Measurements from ENCODE around the gene PYGL.
A peak's percentile ranks its signal among the peaks of the same experiment; 100 is the strongest.
"Not testable (repeated sequence)": the region's sequence is repeated elsewhere in the genome, so short reads cannot be mapped to it uniquely, and the experiment has no call there.

The PYGL gene

DNA sequence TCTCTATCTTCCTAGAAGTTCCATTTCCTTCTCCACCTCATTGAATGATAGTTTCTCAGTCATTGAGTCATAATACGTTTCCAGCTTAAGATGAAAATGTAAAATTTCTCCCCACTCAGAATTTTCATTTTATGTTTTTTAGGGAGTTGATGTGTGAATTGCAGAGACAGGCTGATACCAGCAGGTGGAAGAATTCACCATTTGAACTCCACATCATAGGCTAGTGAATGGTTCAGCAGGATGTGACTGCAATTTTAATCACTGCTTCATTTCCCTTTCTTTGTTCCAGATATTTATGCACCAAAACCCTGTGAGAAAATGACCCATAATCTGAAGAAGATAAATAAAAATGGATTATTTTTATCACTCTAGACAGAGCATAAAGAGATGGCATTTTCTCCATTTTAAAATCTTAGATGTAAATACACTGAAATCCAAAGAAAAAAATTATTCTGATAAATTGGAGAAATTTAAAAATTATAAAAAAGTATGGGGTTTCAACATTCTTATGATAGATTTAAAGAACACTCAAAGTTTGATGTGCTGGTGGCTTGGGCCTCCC lies 10.6 kb upstream of the PYGL start:
- DNase-seq: no peak

GRCh38 chr14:50953502-50953901 lies 9.2 kb upstream of the PYGL start:
- no peak for DNase-seq

DNA sequence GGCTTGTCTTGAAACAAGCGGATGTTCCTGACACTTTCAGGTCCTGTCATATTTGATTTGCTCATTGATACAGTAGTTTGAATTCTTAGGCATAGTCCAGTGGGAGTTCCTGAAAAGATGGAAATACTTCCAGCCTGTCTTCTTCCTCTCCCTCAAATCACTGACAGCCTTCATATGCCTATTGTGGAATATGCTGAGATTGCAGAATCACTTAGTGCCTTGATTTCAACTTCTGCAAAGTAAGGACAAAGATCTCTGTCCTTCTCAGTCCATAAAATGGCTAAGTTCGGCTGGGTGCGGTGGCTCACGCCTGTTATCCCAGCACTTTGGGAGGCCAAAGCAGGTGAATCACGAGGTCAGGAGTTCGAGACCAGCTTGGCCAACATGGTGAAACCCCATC lies 6.7 kb upstream of the PYGL start:
- no peak for DNase-seq

GRCh38 chr14:50948205-50948604 lies 3.9 kb upstream of the PYGL start:
- DNase-seq: no peak

- no peak for DNase-seq
Observed at GRCh38 chr14:50947446-50947845, 3.2 kb upstream of the PYGL start.

DNA sequence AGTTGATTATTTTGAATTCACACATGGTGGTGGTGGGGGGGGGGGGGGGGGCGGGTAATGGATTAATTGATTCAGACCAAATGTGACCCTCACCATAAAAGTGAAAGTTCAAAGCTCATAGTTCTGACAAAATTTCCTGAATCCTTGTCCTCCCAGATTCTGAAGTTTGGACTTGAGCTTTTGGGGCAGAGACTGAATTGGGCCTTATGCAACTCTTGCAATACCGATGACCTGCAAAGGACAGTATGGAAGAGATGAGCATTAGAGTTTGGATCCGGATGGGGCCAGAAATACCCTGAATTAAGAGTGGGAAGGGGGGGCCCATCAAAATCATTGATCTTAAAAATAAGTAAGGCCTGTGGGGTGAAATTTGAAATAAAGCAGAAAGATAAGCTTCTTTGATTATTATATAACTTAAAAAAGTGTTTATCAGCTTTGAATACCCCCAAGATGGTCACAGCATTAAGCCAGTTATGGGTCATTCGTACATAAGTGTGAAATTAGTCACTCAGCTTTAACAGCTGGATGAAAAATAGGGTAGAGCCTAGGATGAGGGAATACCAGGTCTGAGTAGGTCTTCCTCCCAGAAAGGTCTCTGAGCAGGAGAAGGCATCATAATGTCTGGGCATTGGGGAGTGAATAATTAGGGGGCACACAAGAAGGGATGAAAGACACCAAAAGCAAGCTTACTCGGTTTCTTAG lies 2.1 kb upstream of the PYGL start:
- DNase-seq: no peak

- no peak for DNase-seq
Observed at GRCh38 chr14:50944647-50945413, 547 bp upstream of the PYGL start.

DNA sequence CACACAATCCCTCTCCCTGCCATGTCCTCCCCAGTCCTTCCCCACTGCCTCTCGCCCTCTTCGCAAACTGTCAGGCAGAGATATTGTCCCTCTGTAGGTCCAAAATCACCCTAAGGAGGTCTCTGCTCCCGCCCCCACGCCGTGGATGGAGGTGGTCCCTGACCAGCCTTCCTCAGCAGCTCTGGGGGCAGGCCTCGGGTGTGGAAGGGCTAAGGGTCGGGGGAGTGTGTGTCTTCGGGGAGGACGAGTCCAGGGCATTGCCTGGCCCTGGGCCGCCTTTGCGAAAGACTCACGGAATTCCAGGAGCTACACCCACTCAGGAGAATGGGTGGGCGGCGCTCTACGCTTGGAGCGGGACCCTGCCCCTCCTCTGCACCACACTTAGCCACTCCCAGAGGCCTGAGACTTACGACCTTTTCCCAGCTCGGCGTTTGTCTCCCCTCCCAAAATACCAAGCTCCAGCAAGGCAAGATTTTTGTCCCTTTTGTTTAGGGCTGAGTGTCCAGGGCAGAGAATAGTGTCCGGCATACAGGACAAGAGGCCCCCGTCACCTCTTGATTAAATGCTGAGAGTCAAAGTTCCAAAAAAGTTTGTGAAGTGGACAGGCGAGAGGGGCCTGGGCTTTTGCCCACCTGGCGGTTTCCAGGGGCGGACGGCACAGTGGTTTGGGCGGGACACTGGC lies 881 bp downstream of the PYGL start:
- no peak for DNase-seq

GRCh38 chr14:50941638-50942037 lies 2.6 kb downstream of the PYGL start:
- DNase-seq: not testable (repeated sequence)

GRCh38 chr14:50941151-50941550 lies 3.1 kb downstream of the PYGL start:
- DNase-seq: no peak

- no peak for DNase-seq
Observed at GRCh38 chr14:50937800-50938199, 6.5 kb downstream of the PYGL start.

GRCh38 chr14:50937325-50937724 lies 7.0 kb downstream of the PYGL start:
- DNase-seq: no peak

DNA sequence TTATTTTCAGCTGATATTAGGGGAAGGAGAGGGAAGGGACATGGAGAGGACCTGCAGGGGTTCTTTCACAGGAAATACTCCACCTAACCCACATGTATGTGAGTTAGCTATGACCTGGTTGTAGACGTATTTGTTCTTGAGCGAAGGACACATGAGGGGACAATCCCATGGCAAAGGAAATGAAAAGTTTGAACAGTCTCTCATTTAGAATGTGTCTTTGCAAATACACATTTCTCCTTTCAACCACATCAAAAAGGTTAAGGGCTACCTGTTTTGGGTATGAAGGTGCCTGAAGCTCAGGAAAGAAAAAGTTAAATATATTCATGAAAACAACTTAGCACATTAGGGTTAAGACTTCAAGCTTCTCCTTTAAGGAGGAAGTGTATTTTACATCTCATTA lies 7.4 kb downstream of the PYGL start:
- DNase-seq: no peak

DNA sequence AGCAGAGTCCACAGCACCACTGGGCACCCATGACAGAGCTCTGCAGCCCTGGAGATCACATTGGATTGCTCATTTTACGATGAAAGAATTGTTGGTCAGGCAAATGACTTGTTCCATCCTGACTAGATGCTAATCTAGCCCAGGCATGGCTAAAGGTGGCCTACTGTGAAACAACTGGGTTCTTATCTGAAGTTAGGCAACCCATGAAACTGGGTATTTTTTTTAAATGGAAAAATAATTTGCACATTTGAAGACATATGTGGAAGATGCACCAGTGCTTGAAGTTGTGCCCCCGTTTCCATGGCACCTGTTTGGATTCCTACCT lies 8.3 kb downstream of the PYGL start:
- no peak for DNase-seq

- no peak for DNase-seq
Observed at GRCh38 chr14:50935126-50936015, 8.9 kb downstream of the PYGL start.

DNA sequence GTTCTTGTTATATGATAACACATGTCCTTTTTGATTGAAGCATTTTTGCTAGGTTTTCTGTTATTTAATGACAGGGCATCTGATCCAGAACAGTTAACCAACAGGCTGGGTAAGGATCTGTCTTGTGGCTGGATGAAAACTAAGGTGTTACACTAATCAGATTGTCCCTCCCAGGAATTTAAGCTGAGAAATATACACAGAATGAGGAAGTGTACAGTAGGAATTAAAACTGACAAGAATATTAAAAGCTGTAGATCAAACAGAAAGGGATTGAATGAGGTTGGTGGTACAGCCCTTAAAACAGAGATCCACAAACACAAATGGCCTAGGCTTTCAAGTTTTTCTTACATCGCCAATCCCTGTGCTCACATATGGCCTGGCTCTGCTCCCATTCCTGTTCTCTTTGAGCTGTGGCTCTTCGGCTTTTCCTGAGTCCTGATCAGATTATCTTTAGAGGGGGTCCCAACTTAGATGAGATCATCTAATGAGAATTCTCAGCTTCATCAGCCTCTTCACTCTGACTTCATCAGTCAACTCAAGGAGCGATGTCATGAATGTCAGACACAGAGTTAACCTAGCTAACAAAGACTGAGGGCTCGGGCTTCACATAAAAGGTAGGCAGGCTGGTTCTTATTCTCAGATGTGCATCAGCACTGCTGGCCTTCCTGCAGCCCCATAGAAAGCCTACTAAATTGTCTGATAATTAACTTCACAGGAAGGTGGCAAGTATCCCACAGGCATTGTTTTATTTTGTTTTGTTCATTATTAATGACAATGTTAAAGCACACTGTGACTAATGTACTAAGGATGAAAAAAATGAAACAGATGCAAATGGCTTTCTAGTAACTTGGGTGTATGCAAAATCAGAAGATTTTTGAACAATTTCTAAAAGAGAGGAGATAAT lies 11.4 kb downstream of the PYGL start:
- no peak for DNase-seq

DNA sequence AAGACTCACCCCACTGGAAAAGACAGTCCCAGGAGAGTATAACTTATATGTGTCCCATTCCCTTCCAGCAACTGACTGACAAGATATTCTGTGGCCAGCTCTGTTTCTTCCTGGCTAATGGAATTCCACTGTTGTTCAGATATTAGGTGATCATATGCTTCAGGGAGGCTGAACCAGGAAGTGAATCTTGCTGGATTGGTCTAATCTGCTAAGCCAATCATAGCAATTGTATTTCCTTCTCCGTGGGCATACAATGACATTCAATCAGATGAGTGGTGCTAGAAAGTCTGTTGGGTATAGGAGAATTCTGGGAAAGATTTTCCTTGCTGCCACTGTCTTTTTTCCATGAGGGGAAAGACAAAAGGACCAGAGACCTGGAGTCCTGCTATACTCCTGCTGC lies 12.1 kb downstream of the PYGL start:
- DNase-seq: no peak

DNA sequence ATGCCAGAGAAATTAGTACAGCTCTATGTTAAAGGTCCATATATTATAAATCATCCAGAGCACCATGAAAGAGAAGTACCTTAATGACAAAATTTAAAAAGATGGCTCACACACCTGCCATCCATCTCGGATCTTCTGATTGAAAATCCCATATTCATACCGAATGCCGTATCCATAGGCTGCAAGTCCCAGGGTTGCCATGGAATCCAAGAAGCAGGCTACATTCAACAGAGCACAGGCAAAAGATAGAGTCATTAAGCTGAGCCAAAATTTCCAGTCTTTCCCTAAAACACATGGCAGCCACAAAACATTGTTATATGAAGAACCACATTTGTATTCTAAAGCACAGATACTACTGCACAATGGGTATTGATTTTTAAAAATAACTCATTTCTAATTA lies 12.7 kb downstream of the PYGL start:
- DNase-seq: no peak

- DNase-seq: no peak
Observed at GRCh38 chr14:50929506-50929905, 14.8 kb downstream of the PYGL start.

DNA sequence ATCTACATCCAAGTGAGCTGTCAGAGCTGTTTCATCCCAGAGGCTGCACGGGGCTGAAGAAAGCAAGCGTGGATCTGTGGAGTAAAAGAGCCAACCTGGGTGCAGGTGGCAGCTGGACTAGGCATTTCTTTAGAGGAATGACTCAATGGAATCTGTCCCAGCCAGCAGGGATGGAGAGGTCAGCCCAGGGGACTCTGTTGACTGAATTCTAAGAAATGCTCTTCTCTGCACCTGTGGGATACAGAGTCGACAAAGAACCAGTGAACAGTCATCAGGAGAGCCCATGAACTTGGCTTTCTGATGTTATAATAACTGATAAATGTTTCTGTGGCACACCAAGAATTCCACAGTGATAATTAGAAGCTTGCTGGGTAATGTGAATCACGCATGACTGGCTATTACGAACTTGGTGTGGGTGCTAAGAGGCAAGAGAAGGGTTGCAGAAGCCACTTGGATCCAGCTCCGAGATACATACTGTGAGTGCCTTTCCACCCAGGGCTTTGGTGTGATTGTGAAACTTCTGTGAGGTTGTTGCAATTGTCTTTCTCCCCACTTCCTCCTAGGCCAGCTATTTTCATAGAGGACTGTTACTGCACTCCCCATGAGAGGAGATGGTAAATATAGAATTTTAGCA lies 16.2 kb downstream of the PYGL start:
- peak; percentile 65 for DNase-seq

DNA sequence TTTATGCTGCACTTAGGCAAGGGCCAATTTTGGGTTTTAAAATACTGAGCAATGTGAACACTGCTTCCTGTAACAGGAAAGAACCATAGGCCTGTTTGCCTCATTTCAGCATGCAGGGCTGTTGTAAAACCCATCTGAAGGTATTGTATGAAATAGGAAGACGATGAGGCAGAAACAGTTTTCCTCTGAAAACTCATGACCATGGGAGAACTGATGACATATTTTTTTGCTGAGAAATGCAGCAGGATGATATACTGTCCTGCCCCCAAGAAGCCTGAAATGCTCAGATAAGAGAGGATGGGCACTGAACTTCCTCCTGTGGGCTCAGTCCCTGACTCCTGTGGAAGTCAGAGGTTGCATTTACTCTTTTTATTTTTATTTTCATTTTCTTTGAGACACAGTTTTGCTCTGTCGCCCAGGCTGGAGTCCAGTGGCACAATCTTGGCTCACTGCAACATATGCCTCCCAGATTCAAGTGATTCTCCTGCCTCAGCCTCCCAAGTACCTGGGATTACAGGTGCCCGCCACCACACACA lies 17.4 kb downstream of the PYGL start:
- DNase-seq: peak; percentile 83
